T-helper 9 cell (primary cell): ENCODE results near the gene RUFY1.
"Not testable (repeated sequence)": the region's sequence is repeated elsewhere in the genome, so short reads cannot be mapped to it uniquely, and the experiment has no call there.

Source experiments
- DNase-seq: peaks from one replicate; pipeline ENCODE4 v3.0.0-alpha.2; 2020

RUFY1 gene

GRCh38 chr5:179536676-179537075 lies 13.7 kb upstream of the RUFY1 start:
- no peak for DNase-seq

DNA sequence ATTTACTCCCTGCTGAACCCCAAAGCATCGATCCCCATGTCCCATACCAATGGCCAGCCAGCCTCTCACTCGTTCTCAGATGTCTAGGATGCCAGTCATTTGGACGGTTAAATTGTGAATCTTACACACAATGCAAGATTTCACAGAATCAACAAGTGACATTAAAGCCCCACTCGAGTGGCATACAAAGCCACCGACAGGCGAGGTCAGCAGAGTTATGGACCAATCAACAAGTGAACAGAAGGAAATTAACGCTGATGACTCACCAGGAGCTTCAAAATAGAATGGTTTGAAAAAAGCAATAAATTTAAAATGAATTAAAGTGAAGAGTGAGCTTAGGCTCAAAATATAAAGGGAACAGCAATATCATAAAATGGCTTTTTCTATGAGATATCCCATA lies 8.2 kb upstream of the RUFY1 start:
- no peak for DNase-seq

GRCh38 chr5:179543275-179543674 lies 7.1 kb upstream of the RUFY1 start:
- not testable (repeated sequence) for DNase-seq

DNA sequence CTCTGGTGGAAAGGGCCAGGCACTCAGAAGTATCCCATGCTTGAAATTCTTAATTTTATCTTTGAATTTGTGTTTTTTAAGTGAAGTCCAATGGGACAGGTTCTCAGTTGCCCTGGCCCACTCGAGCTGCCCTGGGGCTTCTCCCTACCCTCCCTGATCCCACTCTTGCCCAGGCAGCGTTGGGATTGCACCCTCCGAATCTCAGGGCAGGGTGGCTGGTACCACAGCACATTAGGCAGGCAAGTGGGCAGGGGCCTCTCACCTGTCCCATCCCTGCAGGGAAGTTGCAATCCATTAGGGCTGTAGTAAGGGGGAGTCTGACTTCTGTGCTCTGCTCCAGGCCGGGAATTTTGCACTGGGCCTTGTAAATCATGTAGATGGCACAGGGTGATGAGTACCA lies 2.7 kb downstream of the RUFY1 start:
- no peak for DNase-seq

DNA sequence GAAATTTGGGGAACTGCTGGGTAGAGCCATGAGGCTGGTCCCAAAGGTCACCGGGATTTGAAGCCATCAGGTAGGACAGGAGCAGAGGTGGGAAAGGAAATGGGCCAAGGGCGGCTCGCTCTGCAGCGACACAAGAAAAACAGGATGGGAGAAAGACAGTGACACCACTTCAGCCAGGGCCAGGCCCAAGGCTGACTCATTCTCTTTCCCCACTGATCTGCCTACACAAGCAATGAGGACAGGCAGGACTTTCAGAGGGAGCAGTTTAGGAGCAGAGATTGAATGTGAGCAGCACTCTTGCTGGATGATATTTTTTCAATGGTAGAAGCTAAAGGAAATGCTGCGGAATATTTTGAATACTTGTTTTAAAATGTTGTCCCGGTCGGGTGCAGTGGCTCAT lies 3.5 kb downstream of the RUFY1 start:
- DNase-seq, result no peak

GRCh38 chr5:179554981-179555380 lies 4.6 kb downstream of the RUFY1 start:
- no peak for DNase-seq

GRCh38 chr5:179558261-179558799 lies 8.0 kb downstream of the RUFY1 start:
- DNase-seq, result not testable (repeated sequence)

GRCh38 chr5:179558932-179559283 lies 8.6 kb downstream of the RUFY1 start:
- DNase-seq, result no peak

DNA sequence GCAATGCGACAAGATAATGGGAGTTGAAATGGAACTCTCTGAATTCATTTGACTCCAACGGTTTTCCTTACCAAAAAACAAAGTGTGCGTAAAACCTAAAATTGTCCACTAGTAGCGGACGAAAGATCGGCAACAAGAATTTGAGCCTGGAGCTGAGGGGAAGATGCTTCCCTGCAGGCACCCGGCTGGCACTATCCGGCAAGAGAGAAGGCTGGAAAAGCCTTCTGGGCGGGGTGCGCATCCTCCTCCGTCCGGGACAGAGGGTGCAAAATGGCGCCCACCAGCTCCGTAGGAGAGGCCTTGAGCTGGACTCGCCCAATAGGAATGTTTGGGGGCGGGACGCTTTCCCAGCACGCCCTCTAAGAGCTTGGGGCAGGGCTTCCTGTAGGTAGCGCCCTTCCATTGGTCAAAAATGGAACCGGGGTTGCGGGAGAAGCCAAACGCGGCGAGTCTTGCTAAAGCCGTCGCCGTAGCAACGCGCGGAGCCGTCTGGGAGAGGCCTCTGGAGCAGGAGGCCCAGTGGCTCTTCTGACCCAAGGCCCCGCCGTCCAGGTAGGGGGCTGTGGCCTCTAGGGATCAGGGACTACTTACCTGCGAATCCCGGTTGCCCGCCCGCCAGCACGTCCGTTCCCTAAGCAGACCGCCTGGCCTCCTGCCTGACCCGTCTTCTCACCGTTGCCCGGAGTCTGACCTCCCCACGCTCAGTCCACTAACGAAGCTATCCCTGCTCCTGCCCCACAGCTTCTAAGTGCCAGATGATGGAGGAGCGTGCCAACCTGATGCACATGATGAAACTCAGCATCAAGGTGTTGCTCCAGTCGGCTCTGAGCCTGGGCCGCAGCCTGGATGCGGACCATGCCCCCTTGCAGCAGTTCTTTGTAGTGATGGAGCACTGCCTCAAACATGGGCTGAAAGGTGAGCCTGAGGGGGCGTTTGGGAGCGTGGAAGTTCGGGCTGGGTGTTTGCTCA lies 9.2 kb downstream of the RUFY1 start:
- DNase-seq, result peak; percentile 88

DNA sequence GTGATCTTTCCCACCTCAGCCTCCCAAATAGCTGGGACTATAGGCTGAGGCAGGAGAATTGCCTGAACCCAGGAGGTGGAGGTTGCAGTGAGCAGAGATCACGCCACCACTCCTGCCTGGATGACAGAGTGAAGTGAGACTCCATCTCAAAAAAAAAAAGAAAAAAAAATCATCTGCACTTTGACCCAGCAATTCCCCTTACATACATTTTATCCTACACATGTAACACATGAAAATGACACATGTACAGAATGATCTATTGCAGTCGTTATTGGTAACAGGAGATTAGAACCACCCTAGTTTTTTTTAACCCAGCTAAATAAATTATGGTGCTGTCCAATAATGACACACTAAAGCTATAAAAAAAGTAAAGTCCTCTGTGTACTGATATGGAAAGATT lies 14.2 kb downstream of the RUFY1 start:
- no peak for DNase-seq

DNA sequence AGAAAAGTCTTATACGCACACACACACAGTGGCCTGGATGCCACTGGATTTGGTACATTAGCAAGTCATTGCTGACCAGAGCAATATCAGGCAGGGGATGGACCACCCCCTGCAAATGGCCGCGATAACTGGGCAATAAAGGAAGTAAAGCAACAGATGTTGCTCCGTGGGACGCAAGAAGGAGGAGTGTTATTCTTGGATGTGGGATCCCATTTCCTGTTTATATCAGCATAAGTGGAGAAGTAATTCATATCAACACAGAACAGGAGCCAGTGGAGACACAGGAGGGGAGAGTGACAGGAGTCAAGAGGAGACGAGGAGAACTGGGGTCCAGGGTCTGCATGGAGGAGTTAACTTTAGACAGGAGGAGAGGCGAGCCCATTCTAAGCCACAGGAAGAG lies 18.4 kb downstream of the RUFY1 start:
- DNase-seq, result no peak

DNA sequence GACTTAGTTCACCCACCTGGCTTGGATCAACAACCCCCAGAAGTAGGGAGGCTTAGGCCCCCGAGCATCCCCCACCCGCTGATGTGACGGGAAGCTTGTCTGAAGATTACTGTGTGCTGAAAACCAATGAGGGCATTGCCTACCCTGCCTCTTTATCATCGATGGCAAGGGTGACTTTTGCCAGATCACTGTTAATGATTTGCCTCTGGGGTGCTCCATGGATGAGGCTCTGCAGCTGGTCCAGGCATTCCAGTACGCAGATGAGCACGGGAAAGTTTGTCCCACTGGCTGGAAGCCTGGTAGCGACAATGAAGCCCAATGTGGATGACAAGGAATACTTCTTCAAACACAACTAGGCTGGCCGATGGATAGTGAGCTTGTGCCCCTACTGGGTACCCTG lies 22.0 kb downstream of the RUFY1 start:
- DNase-seq, result no peak

DNA sequence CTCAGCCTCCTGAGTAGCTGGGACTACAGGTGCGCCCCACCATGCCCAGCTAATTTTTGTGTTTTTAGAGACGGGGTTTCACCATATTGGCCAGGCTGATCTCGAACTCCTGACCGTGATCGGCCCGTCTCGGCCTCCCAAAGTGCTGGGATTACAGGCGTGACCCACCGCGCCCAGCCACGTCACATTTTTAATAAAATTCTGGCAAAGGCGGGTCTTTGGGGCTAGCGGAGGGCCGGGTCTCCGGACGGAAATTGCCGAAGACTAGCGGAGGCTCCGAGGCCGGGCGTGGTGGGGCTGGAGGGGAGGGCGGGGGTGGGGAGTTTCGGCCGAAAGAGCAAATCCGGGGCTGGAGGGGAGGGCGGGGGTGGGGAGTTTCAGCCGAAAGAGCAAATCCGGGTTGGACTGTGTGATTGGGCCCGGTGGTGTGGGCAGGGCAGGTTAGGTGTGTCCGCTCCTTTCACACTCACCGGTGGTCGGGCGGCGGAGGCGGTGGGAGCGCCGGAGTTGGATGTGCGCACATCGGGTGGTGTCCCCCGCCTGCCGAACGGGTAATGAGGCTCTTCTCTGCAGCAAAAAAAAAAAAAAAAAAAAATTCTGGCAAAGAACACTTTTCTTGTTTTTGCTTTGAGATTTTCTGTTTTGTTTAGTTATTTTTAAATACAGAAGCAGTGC lies 27.1 kb downstream of the RUFY1 start:
- DNase-seq, result no peak

DNA sequence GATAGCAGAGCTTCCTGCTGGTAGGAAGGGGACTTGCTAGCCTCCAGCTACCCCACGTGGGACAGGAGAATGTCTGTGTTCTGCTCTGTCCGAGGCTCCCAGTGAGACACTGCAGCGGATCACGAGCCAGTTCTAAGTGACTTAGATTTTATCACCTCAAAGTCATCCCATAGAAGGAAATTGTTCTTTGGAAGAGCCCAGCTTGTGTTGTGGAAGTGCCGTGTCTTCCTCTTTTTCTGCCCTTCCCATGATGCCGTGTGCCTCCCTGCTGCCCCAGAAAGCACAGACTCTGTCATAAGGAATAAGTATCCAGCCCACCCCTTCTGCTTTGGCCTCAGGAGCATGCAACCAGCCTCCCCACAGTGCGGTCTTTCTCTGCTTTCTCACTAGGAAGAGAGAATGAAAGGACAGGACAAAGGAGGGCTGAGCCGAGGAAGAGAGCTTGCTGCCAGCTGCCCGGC lies 35.6 kb downstream of the RUFY1 start:
- no peak for DNase-seq

GRCh38 chr5:179588166-179588565 lies 37.8 kb downstream of the RUFY1 start:
- DNase-seq, result no peak

DNA sequence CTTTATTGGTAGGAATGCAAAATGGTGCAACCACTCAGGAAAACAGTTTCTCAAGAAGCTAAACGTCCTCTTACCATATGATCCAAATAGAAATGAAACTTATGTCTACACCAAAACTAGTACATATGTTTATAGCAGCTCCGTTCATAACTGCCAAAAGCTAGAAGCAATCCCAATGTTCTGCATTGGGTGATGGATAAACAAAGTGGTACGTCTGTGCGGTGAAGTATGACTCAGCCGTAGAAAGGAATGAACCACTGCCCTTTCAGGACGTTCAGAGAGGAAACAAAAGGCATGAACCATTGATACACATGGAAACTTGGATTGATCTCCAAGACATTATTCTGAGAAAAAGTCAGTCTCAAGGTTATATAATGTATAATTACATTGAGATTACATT lies 45.6 kb downstream of the RUFY1 start:
- no peak for DNase-seq

DNA sequence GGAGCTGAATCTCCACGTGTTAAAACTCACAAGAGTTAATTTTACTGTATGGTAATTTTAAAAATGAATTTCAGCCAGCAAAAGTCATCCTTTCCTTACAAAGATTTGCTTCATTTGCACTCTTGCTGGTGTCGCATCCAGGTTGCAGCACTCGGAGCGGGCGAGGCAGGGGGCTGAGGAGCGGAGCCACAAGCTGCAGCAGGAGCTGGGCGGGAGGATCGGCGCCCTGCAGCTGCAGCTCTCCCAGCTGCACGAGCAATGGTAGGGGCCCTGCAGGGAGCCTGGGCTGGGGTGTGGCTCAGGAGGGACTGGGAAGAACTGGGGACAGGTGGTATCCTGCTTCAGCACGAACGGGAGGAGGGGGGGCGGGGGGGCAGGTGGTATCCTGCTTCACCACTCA lies 46.1 kb downstream of the RUFY1 start:
- DNase-seq, result no peak

DNA sequence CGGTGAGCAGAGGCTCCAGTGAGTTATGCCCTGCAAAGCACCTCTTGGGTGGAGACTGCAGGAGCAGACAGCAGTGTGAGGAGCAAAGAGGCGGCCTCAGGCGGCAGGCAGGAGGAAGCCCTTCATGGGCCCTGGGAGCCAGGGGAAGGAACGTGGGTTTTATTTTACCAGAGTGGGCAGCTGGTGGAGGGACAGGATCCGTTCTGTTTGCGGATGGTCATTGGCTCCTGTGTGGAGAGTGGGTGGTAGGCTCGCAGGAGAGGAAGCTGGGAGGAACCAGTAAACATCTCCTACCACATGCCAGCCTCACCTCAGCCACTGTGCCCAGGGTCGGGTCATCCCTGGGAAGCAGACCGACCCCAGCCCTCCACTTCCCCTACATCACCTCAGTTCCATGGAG lies 48.7 kb downstream of the RUFY1 start:
- DNase-seq, result no peak

GRCh38 chr5:179599566-179599965 lies 49.2 kb downstream of the RUFY1 start:
- DNase-seq, result no peak

DNA sequence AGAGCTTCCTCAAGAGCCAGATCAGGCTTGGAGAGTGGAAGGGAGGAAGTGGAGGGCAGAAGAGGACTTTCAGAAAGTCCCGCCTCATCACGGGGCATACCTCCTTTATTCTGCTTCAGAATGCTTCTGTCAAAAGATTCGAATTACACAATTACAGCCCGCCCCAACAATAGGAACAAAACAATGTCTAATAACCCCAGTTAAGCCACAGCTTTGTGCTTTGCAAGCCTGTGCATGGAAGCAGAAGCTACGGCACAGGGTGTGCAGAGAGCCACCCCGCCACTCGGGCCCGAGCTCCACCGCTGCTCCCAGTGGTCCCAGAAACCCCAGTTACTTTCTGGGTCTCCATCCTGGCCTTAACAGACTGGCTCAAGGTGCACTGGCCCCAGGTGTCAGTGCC lies 49.6 kb downstream of the RUFY1 start:
- DNase-seq, result no peak

- no peak for DNase-seq
Observed at GRCh38 chr5:179601871-179602625, 51.7 kb downstream of the RUFY1 start.

DNA sequence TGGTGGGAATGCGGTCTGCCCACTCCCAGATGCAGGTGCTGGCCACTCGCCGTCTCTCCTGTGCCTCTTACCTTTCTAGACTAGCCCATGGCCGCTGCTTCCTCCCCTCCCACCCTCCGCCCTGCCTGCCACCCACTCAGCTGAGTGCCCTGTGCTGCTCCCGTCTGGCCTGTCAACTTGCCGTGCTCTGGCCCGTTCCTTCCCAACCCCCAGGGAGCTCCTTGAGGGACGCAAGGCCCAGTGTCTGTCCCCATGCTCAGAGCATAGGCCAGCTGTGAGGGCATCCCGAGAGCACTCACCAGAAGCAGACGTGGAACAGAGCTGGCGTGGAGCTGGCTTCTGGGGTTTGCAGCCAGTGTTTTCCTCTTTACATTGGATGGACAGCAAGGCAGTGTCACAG lies 53.0 kb downstream of the RUFY1 start:
- DNase-seq, result no peak
